ENCODE data around the gene KLHL17.
"Not testable (repeated sequence)": the region's sequence is repeated elsewhere in the genome, so short reads cannot be mapped to it uniquely, and the experiment has no call there.

KLHL17 gene

GRCh38 chr1:992362-992761 lies 32.0 kb downstream of the KLHL17 start:
- no peaks in the 10 kb centered on the region for H3F3A ChIP-seq (ENCODE audit: control insufficient read depth, insufficient read depth)
- H3K27ac ChIP-seq (ENCODE audit: low read depth, low read length), result no peak overlapping the region
- no peak overlapping the region for H3K4me3 ChIP-seq (ENCODE audit: low read length)
- H3K79me2 ChIP-seq (ENCODE audit: control insufficient read depth, low read length), result no peaks in the 10 kb centered on the region
- no peaks in the 10 kb centered on the region for H3K9me2 ChIP-seq (replicated peaks; ENCODE audit: control insufficient read depth, low read length)
- no peaks in the 10 kb centered on the region for H4K20me1 ChIP-seq (ENCODE audit: control insufficient read depth, insufficient read depth, low read depth, low read length)
- peaks cover 19% of the 10 kb centered on the region for H3K27me3 ChIP-seq (ENCODE audit: control insufficient read depth, low read length)
- H3K4me1 ChIP-seq (ENCODE audit: control insufficient read depth, low read length), result no peaks in the 10 kb centered on the region
- TF ChIP-seq CTCF (IDR thresholded peaks at IDR 0.05; ENCODE audit: low read depth, low read length, poor library complexity, severe bottlenecking) (no peak), EZH2phosphoT487 (IDR thresholded peaks at IDR 0.05; ENCODE audit: borderline replicate concordance, low read length) (no peak)
- no peaks in the 10 kb centered on the region for H3K9me3 ChIP-seq (ENCODE audit: control insufficient read depth, insufficient read depth, low read length)
- no peak overlapping the region for H3K4me2 ChIP-seq (ENCODE audit: low read length)
- H3K36me3 ChIP-seq (ENCODE audit: control insufficient read depth, low read length), result no peaks in the 10 kb centered on the region

- Histone ChIP-seq H3K36me3 (ENCODE audit: control insufficient read depth, low read length) (no peaks in the 10 kb centered on the region), H3K27me3 (ENCODE audit: control insufficient read depth, low read length) (peaks cover 18% of the 10 kb centered on the region), H3F3A (ENCODE audit: control insufficient read depth, insufficient read depth) (no peaks in the 10 kb centered on the region), H3K4me2 (ENCODE audit: low read length) (no peak overlapping the region), H3K9me3 (ENCODE audit: control insufficient read depth, insufficient read depth, low read length) (no peaks in the 10 kb centered on the region), H3K9me2 (replicated peaks; ENCODE audit: control insufficient read depth, low read length) (no peaks in the 10 kb centered on the region), H3K4me1 (ENCODE audit: control insufficient read depth, low read length) (no peaks in the 10 kb centered on the region), H3K79me2 (ENCODE audit: control insufficient read depth, low read length) (no peaks in the 10 kb centered on the region), H4K20me1 (ENCODE audit: control insufficient read depth, insufficient read depth, low read depth, low read length) (no peaks in the 10 kb centered on the region), H3K27ac (ENCODE audit: low read depth, low read length) (no peak overlapping the region), H3K4me3 (ENCODE audit: low read length) (no peak overlapping the region)
- TF ChIP-seq CTCF (IDR thresholded peaks at IDR 0.05; ENCODE audit: low read depth, low read length, poor library complexity, severe bottlenecking), result no peak
Measured at GRCh38 chr1:993379-993995, 33.1 kb downstream of the KLHL17 start.

- not testable (repeated sequence) for H3K4me2 ChIP-seq (ENCODE audit: low read length); H3K4me3 ChIP-seq (ENCODE audit: low read length); H3K27me3 ChIP-seq (ENCODE audit: control insufficient read depth, low read length); H3K27ac ChIP-seq (ENCODE audit: low read depth, low read length); H3F3A ChIP-seq (ENCODE audit: control insufficient read depth, insufficient read depth); H3K9me3 ChIP-seq (ENCODE audit: control insufficient read depth, insufficient read depth, low read length); H3K9me2 ChIP-seq (replicated peaks; ENCODE audit: control insufficient read depth, low read length); H3K36me3 ChIP-seq (ENCODE audit: control insufficient read depth, low read length); H3K79me2 ChIP-seq (ENCODE audit: control insufficient read depth, low read length); H3K4me1 ChIP-seq (ENCODE audit: control insufficient read depth, low read length); H4K20me1 ChIP-seq (ENCODE audit: control insufficient read depth, insufficient read depth, low read depth, low read length)
Measured at GRCh38 chr1:994546-994945, 34.2 kb downstream of the KLHL17 start.

GRCh38 chr1:995665-996633 lies 35.6 kb downstream of the KLHL17 start:
- Histone ChIP-seq H3K4me2 (ENCODE audit: low read length) (no peak overlapping the region), H3K27ac (ENCODE audit: low read depth, low read length) (no peak overlapping the region), H3K9me3 (ENCODE audit: control insufficient read depth, insufficient read depth, low read length) (no peaks in the 10 kb centered on the region)

More at GRCh38 chr1:995665-996633, 35.6 kb downstream of the KLHL17 start:
- Histone ChIP-seq H3F3A (ENCODE audit: control insufficient read depth, insufficient read depth) (no peaks in the 10 kb centered on the region), H4K20me1 (ENCODE audit: control insufficient read depth, insufficient read depth, low read depth, low read length) (no peaks in the 10 kb centered on the region), H3K79me2 (ENCODE audit: control insufficient read depth, low read length) (no peaks in the 10 kb centered on the region), H3K36me3 (ENCODE audit: control insufficient read depth, low read length) (no peaks in the 10 kb centered on the region), H3K27me3 (ENCODE audit: control insufficient read depth, low read length) (peaks cover 8% of the 10 kb centered on the region; the same call in 1 of the 2 replicates), H3K4me1 (ENCODE audit: control insufficient read depth, low read length) (no peaks in the 10 kb centered on the region), H3K4me3 (ENCODE audit: low read length) (no peak overlapping the region), H3K9me2 (replicated peaks; ENCODE audit: control insufficient read depth, low read length) (no peaks in the 10 kb centered on the region)
- no peak for TF ChIP-seq EZH2phosphoT487 (IDR thresholded peaks at IDR 0.05; ENCODE audit: borderline replicate concordance, low read length)
